Endodermal cell (in vitro differentiated cells): Measurements from ENCODE around the gene RPRD1A. TPM values are rescaled to one million over a fixed set of nuclear protein-coding genes. Genes with fewer than 3 reads are reported as not detected.
"Not testable (repeated sequence)": the region's sequence is repeated elsewhere in the genome, so short reads cannot be mapped to it uniquely, and the experiment has no call there.

Experiments used
- DNase-seq: peaks from one replicate; pipeline ENCODE4 v3.0.0-alpha.2; 2017
- H3K27ac ChIP-seq: 2 replicates; pipeline ENCODE4 v1.5.1; 2013; ENCODE audit warnings: mild to moderate bottlenecking, low read depth, low read length, moderate library complexity
- H3K27me3 ChIP-seq: 2 replicates; pipeline ENCODE4 v1.6.1; 2013; ENCODE audit warnings: mild to moderate bottlenecking, low read length, moderate library complexity; ENCODE audit not compliant: insufficient read depth, control insufficient read depth, poor library complexity, severe bottlenecking
- H3K36me3 ChIP-seq: 2 replicates; pipeline ENCODE4 v1.7.0; 2013; ENCODE audit warnings: mild to moderate bottlenecking, low read length, moderate library complexity; ENCODE audit not compliant: control insufficient read depth, insufficient read depth
- H3K4me1 ChIP-seq: one replicate; pipeline ENCODE4 v1.7.0; 2013; ENCODE audit warnings: low read length; ENCODE audit not compliant: control insufficient read depth, insufficient read depth
- H3K4me3 ChIP-seq: 2 replicates; pipeline ENCODE4 v1.5.1; 2013; ENCODE audit warnings: mild to moderate bottlenecking, low read length, moderate library complexity
- H3K9ac ChIP-seq: 2 replicates; pipeline ENCODE4 v1.6.1; 2013; ENCODE audit warnings: mild to moderate bottlenecking, low read length, moderate library complexity; ENCODE audit not compliant: poor library complexity, severe bottlenecking; ENCODE audit errors: extremely low read depth
- H3K9me3 ChIP-seq: 2 replicates; pipeline ENCODE4 v1.6.1; 2013; ENCODE audit warnings: mild to moderate bottlenecking, low read length, moderate library complexity; ENCODE audit not compliant: control insufficient read depth
- H3K27ac Mint-ChIP-seq: 2 replicates; pipeline ENCODE4 v1.8.0; 2020; ENCODE audit warnings: mixed read lengths
- H3K27me3 Mint-ChIP-seq: 2 replicates; pipeline ENCODE4 v1.8.0; 2021; ENCODE audit warnings: mild to moderate bottlenecking, mixed read lengths; ENCODE audit not compliant: insufficient read depth
- H3K36me3 Mint-ChIP-seq: 2 replicates; pipeline ENCODE4 v1.8.0; 2020; ENCODE audit warnings: low read depth, mixed read lengths
- H3K4me1 Mint-ChIP-seq: 2 replicates; pipeline ENCODE4 v1.8.0; 2020; ENCODE audit warnings: mixed read lengths
- H3K4me3 Mint-ChIP-seq: 2 replicates; pipeline ENCODE4 v1.8.0; 2020; ENCODE audit warnings: mild to moderate bottlenecking, moderate library complexity, mixed read lengths
- H3K9me3 Mint-ChIP-seq: 2 replicates; pipeline ENCODE4 v1.8.0; 2020; ENCODE audit warnings: mild to moderate bottlenecking, mixed read lengths
- WGBS, 2 experiments: methylation state at CpG; one replicate each; pipeline versions ENCODE4 v1.1.5 to v1.1.7; 2013; ENCODE audit warnings: missing lambda C conversion rate in 2 of 2, mixed read lengths in 1 of 2; ENCODE audit not compliant: insufficient coverage in 1 of 2, insufficient read length in 1 of 2; 5-methylcytosine and 5-hydroxymethylcytosine counted together
- total RNA-seq, 2 donors: library from RNA; stranded (reverse); fragmentation: NEBNext Ultra II Directional in 1 of 2; extraction: Animal tissue kit (Norgen Biotek cat#: 25700) in 1 of 2; gene quantifications; 2 replicates in 1 of 2; 3 replicates in 1 of 2; pipeline ENCODE4 v1.2.1, GENCODE V29; 2021
- TF ChIP-seq, protein P1 (sequence below): fragments of 200-600 bp; sonication (generic); conservative IDR thresholded peaks from 2 replicates; pipeline ENCODE4 v1.5.0; 2021; ENCODE audit warnings: antibody characterized with exemption, mild to moderate bottlenecking

RPRD1A gene
- total RNA-seq, 2 donors from 2014 or later: 90.5 to 97.7 TPM

GRCh38 chr18:36085195-36085594 lies 17.8 kb upstream of the RPRD1A start:
- H3K4me3 Mint-ChIP-seq: no peak overlapping the region
- TF ChIP-seq, protein P1, sequence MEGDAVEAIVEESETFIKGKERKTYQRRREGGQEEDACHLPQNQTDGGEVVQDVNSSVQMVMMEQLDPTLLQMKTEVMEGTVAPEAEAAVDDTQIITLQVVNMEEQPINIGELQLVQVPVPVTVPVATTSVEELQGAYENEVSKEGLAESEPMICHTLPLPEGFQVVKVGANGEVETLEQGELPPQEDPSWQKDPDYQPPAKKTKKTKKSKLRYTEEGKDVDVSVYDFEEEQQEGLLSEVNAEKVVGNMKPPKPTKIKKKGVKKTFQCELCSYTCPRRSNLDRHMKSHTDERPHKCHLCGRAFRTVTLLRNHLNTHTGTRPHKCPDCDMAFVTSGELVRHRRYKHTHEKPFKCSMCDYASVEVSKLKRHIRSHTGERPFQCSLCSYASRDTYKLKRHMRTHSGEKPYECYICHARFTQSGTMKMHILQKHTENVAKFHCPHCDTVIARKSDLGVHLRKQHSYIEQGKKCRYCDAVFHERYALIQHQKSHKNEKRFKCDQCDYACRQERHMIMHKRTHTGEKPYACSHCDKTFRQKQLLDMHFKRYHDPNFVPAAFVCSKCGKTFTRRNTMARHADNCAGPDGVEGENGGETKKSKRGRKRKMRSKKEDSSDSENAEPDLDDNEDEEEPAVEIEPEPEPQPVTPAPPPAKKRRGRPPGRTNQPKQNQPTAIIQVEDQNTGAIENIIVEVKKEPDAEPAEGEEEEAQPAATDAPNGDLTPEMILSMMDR: no peak
- H3K36me3 Mint-ChIP-seq: no peaks in the 10 kb centered on the region
- Histone ChIP-seq H3K27ac (no peak overlapping the region), H3K4me3 (no peak overlapping the region), H3K27me3 (no peaks in the 10 kb centered on the region), H3K36me3 (no peaks in the 10 kb centered on the region), H3K9me3 (peaks cover 14% of the 10 kb centered on the region), H3K4me1 (no peaks in the 10 kb centered on the region), H3K9ac (no peak overlapping the region)
- DNase-seq: no peak
- H3K9me3 Mint-ChIP-seq: peaks cover 21% of the 10 kb centered on the region
- 76% methylated on average over 4 of the region's 4 CpGs; no CpG with 5 or more reads in 1 of the 2 experiments for WGBS, 2 experiments
- H3K27me3 Mint-ChIP-seq: peaks cover 2% of the 10 kb centered on the region
- no peak overlapping the region for H3K27ac Mint-ChIP-seq
- H3K4me1 Mint-ChIP-seq: no peaks in the 10 kb centered on the region

DNA sequence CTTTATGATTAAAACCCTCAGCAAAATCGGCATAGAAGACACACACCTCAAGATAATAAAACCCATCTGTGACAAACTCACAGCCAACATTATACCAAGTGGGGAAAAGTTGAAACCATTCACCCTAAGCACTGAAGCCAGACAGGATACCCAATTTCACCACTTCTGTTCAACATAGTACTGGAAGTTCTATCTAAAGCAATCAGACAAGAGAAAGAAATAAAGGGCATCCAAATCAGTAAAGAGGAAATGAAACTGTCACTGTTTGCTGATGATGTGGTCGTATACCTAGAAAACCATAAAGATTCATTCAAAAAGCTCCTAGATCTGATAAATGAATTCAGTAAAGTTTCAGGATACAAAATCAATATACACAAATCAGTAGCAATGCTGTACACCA lies 16.4 kb upstream of the RPRD1A start:
- no peak overlapping the region for H3K27ac Mint-ChIP-seq
- no peaks in the 10 kb centered on the region for H3K27me3 ChIP-seq
- H3K4me1 ChIP-seq: no peaks in the 10 kb centered on the region
- H3K9me3 ChIP-seq: peaks cover 24% of the 10 kb centered on the region
- H3K9ac ChIP-seq: no peak overlapping the region
- 80% methylated on average over 1 of the region's 2 CpGs; no CpG with 5 or more reads in 1 of the 2 experiments for WGBS, 2 experiments
- H3K27ac ChIP-seq: no peak overlapping the region
- H3K4me1 Mint-ChIP-seq: no peaks in the 10 kb centered on the region
- no peak overlapping the region for H3K4me3 Mint-ChIP-seq
- peaks cover 2% of the 10 kb centered on the region for H3K27me3 Mint-ChIP-seq
- H3K4me3 ChIP-seq: no peak overlapping the region
- H3K9me3 Mint-ChIP-seq: peaks cover 36% of the 10 kb centered on the region
- TF ChIP-seq, protein P1: no peak
- no peaks in the 10 kb centered on the region for H3K36me3 Mint-ChIP-seq
- no peaks in the 10 kb centered on the region for H3K36me3 ChIP-seq
- DNase-seq: no peak

DNA sequence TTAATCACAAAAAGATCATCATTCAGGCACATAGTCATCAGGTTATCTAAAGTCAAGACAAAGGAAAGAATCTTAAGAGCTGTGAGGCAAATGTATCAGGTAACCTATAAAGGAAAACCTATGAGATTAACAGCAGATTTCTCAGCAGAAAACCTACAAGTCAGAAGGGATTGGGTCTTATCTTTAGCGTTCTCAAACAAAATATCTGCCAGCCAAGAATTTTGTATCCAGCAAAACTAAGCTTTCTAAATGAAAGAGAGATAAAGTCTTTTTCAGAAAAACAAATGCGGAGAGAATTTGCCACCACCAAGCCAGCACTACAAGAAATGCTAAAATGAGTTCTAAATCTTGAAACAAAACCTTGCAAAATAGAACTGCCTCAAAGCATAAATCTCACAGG lies 13.8 kb upstream of the RPRD1A start:
- H3K4me3 ChIP-seq, H3K9ac ChIP-seq, H3K4me3 Mint-ChIP-seq, H3K36me3 ChIP-seq, H3K27ac ChIP-seq, H3K27ac Mint-ChIP-seq, H3K4me1 ChIP-seq, H3K36me3 Mint-ChIP-seq, H3K4me1 Mint-ChIP-seq, H3K27me3 ChIP-seq, DNase-seq, H3K27me3 Mint-ChIP-seq: not testable (repeated sequence)
- WGBS, 2 experiments: 76 to 100% methylated on average over 1 to 2 of the region's 2 CpGs
- H3K9me3 Mint-ChIP-seq: peaks cover 48% of the 10 kb centered on the region
- H3K9me3 ChIP-seq: peaks cover 24% of the 10 kb centered on the region
